ENCODE measurements around the gene PAPSS1. TPM values are rescaled to one million over a fixed set of nuclear protein-coding genes. Genes with fewer than 3 reads are reported as not detected.

Gene PAPSS1
- polyA plus RNA-seq, 3 donors, result 46.4 to 79.6 (median 64.8) TPM

- H3K27ac ChIP-seq (ENCODE audit: low read depth in 1 of 2, low read length in 2 of 2), result no peak overlapping the region
- TF ChIP-seq, protein P1, sequence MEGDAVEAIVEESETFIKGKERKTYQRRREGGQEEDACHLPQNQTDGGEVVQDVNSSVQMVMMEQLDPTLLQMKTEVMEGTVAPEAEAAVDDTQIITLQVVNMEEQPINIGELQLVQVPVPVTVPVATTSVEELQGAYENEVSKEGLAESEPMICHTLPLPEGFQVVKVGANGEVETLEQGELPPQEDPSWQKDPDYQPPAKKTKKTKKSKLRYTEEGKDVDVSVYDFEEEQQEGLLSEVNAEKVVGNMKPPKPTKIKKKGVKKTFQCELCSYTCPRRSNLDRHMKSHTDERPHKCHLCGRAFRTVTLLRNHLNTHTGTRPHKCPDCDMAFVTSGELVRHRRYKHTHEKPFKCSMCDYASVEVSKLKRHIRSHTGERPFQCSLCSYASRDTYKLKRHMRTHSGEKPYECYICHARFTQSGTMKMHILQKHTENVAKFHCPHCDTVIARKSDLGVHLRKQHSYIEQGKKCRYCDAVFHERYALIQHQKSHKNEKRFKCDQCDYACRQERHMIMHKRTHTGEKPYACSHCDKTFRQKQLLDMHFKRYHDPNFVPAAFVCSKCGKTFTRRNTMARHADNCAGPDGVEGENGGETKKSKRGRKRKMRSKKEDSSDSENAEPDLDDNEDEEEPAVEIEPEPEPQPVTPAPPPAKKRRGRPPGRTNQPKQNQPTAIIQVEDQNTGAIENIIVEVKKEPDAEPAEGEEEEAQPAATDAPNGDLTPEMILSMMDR (IDR thresholded peaks at IDR 0.05), result no peak
- H3K9ac ChIP-seq (ENCODE audit: insufficient read depth, low read length, poor library complexity, severe bottlenecking), result no peak overlapping the region
- H3K36me3 ChIP-seq (replicated peaks in 1 of 2; ENCODE audit: control insufficient read depth in 1 of 2, insufficient read depth in 2 of 2, low read length in 2 of 2), result no peaks in the 10 kb centered on the region
- WGBS (ENCODE audit: insufficient coverage), result 50% methylated on average over 1 of the region's 2 CpGs
- H3K4me3 ChIP-seq (replicated peaks in 1 of 3; ENCODE audit: low read depth in 2 of 3, low read length in 3 of 3), result no peak overlapping the region
- no peaks in the 10 kb centered on the region for H3K79me2 ChIP-seq (ENCODE audit: insufficient read depth, low read length)
- no peak overlapping the region for H3K4me2 ChIP-seq (replicated peaks; ENCODE audit: extremely low read depth, low read length, poor library complexity, severe bottlenecking)
- no peaks in the 10 kb centered on the region for H4K20me1 ChIP-seq (ENCODE audit: insufficient read depth, low read length)
- H2AFZ ChIP-seq (ENCODE audit: insufficient read depth, low read depth, low read length, poor library complexity, severe bottlenecking), result peak overlapping the region; percentile 19
- no peaks in the 10 kb centered on the region for H3K4me1 ChIP-seq (ENCODE audit: control insufficient read depth in 1 of 2, insufficient read depth in 2 of 2, low read length in 2 of 2)
- intact Hi-C loops (cut with micrococcal nuclease), result no loop called here
- Mint-ChIP-seq H3K9me3 (peaks cover 7 to 36% (median 17%) of the 10 kb centered on the region in 7 donors), H3K27me3 (ENCODE audit: low read depth in 3 of 3) (no peaks in the 10 kb centered on the region), H3K36me3 (no peaks in the 10 kb centered on the region), H3K27ac (no peak overlapping the region), H3K4me1 (peaks cover 9% of the 10 kb centered on the region), H3K4me3 (no peak overlapping the region)
- no peak for DNase-seq
- H3K27me3 ChIP-seq (ENCODE audit: control insufficient read depth in 2 of 2, insufficient read depth in 2 of 2, low read length in 2 of 2), result no peaks in the 10 kb centered on the region
- H3K9me3 ChIP-seq (replicated peaks in 1 of 2; ENCODE audit: control insufficient read depth in 1 of 2, insufficient read depth in 1 of 2, low read length in 2 of 2), result peaks cover 10 to 32% of the 10 kb centered on the region in 2 donors
These were observed 127.5 kb downstream of the PAPSS1 start for GRCh38 chr4:107592519-107592918.

GRCh38 chr4:107589269-107589668, 130.8 kb downstream of the PAPSS1 start:
- no peaks in the 10 kb centered on the region for H3K79me2 ChIP-seq (ENCODE audit: insufficient read depth, low read length)
- peaks cover 7% of the 10 kb centered on the region for H3K4me1 Mint-ChIP-seq
- no peaks in the 10 kb centered on the region for H3K27me3 Mint-ChIP-seq (ENCODE audit: low read depth in 3 of 3)
- no peak overlapping the region for H3K4me2 ChIP-seq (replicated peaks; ENCODE audit: extremely low read depth, low read length, poor library complexity, severe bottlenecking)
- H3K4me3 ChIP-seq (replicated peaks in 1 of 3; ENCODE audit: low read depth in 2 of 3, low read length in 3 of 3), result no peak overlapping the region
- intact Hi-C loops (cut with micrococcal nuclease), result no loop called here
- H4K20me1 ChIP-seq (ENCODE audit: insufficient read depth, low read length), result no peaks in the 10 kb centered on the region
- no peaks in the 10 kb centered on the region for H3K4me1 ChIP-seq (ENCODE audit: control insufficient read depth in 1 of 2, insufficient read depth in 2 of 2, low read length in 2 of 2)
- TF ChIP-seq, protein P1 (IDR thresholded peaks at IDR 0.05), result no peak
- H3K9me3 ChIP-seq (replicated peaks in 1 of 2; ENCODE audit: control insufficient read depth in 1 of 2, insufficient read depth in 1 of 2, low read length in 2 of 2), result peaks cover 15 to 35% of the 10 kb centered on the region in 2 donors
- DNase-seq, result no peak
- H3K36me3 Mint-ChIP-seq, result no peaks in the 10 kb centered on the region
- H3K27ac ChIP-seq (ENCODE audit: low read depth in 1 of 2, low read length in 2 of 2), result no peak overlapping the region
- no peak overlapping the region for H3K9ac ChIP-seq (ENCODE audit: insufficient read depth, low read length, poor library complexity, severe bottlenecking)
- H2AFZ ChIP-seq (ENCODE audit: insufficient read depth, low read depth, low read length, poor library complexity, severe bottlenecking), result no peak overlapping the region
- H3K27ac Mint-ChIP-seq, result no peak overlapping the region
- H3K9me3 Mint-ChIP-seq, result peaks cover 9 to 49% (median 24%) of the 10 kb centered on the region in 7 donors
- H3K4me3 Mint-ChIP-seq, result no peak overlapping the region
- no peaks in the 10 kb centered on the region for H3K27me3 ChIP-seq (ENCODE audit: control insufficient read depth in 2 of 2, insufficient read depth in 2 of 2, low read length in 2 of 2)
- H3K36me3 ChIP-seq (replicated peaks in 1 of 2; ENCODE audit: control insufficient read depth in 1 of 2, insufficient read depth in 2 of 2, low read length in 2 of 2), result no peaks in the 10 kb centered on the region

Data from CD14-positive monocyte (primary cell).